Right ventricle myocardium superior (tissue), 1 donor: ENCODE measurements around the gene IARS2. TPM values are rescaled to one million over a fixed set of nuclear protein-coding genes. Genes with fewer than 3 reads are reported as not detected.
"Not testable (repeated sequence)": the region's sequence is repeated elsewhere in the genome, so short reads cannot be mapped to it uniquely, and the experiment has no call there.

Experiments
- ATAC-seq: fragments of 200-7000 bp; cut with Tn5 transposase; one replicate; pipeline ENCODE4 v1.9.1; 2020; ENCODE audit warnings: mild to moderate bottlenecking; ENCODE audit not compliant: poor library complexity
- DNase-seq: peaks from one replicate; pipeline ENCODE4 v3.0.0-alpha.2; 2020
- intact Hi-C: fragments of 100-400 bp; cut with DNase I; formaldehyde crosslinking; loops from one replicate; pipeline ENCODE4 v1.11.2; 2022
- total RNA-seq: library from RNA; stranded (reverse); fragmentation: NEBNext Ultra II Directional; extraction: Animal tissue kit (Norgen Biotek cat#: 25700); gene quantifications from one replicate; pipeline ENCODE4 v1.2.1, GENCODE V29; 2021
- donor health status: DM: no; HTN: yes; CAD: no; lungs with severe emphysema.

The IARS2 gene
- total RNA-seq, 1 donor from 2014 or later, result 82.4 TPM

- peak; percentile 1 for ATAC-seq
- intact Hi-C loops, result no loop called here
- no peak for DNase-seq
These were observed 444 bp upstream of the IARS2 start for GRCh38 chr1:220093361-220094015.

GRCh38 chr1:220099826-220100225, 5.9 kb downstream of the IARS2 start:
- no peak for DNase-seq
- intact Hi-C loops, result no loop called here
- no peak for ATAC-seq

GRCh38 chr1:220110473-220110872, 16.5 kb downstream of the IARS2 start:
- DNase-seq, intact Hi-C loops, ATAC-seq: not testable (repeated sequence)

- ATAC-seq, intact Hi-C loops: not testable (repeated sequence)
These were observed 18.7 kb downstream of the IARS2 start for GRCh38 chr1:220112600-220112999.

GRCh38 chr1:220113136-220113695, 19.3 kb downstream of the IARS2 start:
- intact Hi-C loops, result no loop called here
- no peak for DNase-seq
- no peak for ATAC-seq

More at GRCh38 chr1:220112600-220112999, 18.7 kb downstream of the IARS2 start:
- not testable (repeated sequence) for DNase-seq

GRCh38 chr1:220119043-220119512, 25.1 kb downstream of the IARS2 start:
- no peak for DNase-seq
- intact Hi-C loops, result no loop called here
- ATAC-seq, result no peak

- DNase-seq (no peak), ATAC-seq (peak; percentile 62)
- intact Hi-C loops, result no loop called here
These were observed 28.0 kb downstream of the IARS2 start for GRCh38 chr1:220121791-220122530.

- no peak for DNase-seq
- no peak for ATAC-seq
- intact Hi-C loops, result no loop called here
These were observed 29.1 kb downstream of the IARS2 start for GRCh38 chr1:220123066-220123465.

GRCh38 chr1:220123889-220124288, 30.0 kb downstream of the IARS2 start:
- DNase-seq (no peak), ATAC-seq (no peak)
- intact Hi-C loops, result no loop called here

- ATAC-seq, result no peak
- intact Hi-C loops, result no loop called here
- no peak for DNase-seq
These were observed 30.6 kb downstream of the IARS2 start for GRCh38 chr1:220124542-220124941.

- intact Hi-C loops, result no loop called here
- no peak for DNase-seq
These were observed 33.1 kb downstream of the IARS2 start for GRCh38 chr1:220127076-220127475.

GRCh38 chr1:220129479-220130210, 35.7 kb downstream of the IARS2 start:
- intact Hi-C loops, result no loop called here
- ATAC-seq, result no peak

More at GRCh38 chr1:220127076-220127475, 33.1 kb downstream of the IARS2 start:
- ATAC-seq, result no peak

GRCh38 chr1:220135755-220136154, 41.8 kb downstream of the IARS2 start:
- DNase-seq (no peak), ATAC-seq (no peak)
- intact Hi-C loops, result no loop called here

More at GRCh38 chr1:220129479-220130210, 35.7 kb downstream of the IARS2 start:
- no peak for DNase-seq

- intact Hi-C loops, result no loop called here
- ATAC-seq (peak; percentile 85), DNase-seq (no peak)
These were observed 43.3 kb downstream of the IARS2 start for GRCh38 chr1:220137019-220137786.

- ATAC-seq (no peak), DNase-seq (no peak)
- intact Hi-C loops, result no loop called here
These were observed 46.0 kb downstream of the IARS2 start for GRCh38 chr1:220139966-220140365.

GRCh38 chr1:220144051-220144450, 50.1 kb downstream of the IARS2 start:
- DNase-seq (no peak), ATAC-seq (no peak)
- intact Hi-C loops, result no loop called here

GRCh38 chr1:220149742-220150141, 55.8 kb downstream of the IARS2 start:
- no peak for DNase-seq
- intact Hi-C loops, result no loop called here
- no peak for ATAC-seq

GRCh38 chr1:220151454-220151853, 57.5 kb downstream of the IARS2 start:
- intact Hi-C loops, result no loop called here
- DNase-seq, result peak; percentile 54
- ATAC-seq, result peak; percentile 83
